ENCODE measurements around the gene SLC6A20.

DNA sequence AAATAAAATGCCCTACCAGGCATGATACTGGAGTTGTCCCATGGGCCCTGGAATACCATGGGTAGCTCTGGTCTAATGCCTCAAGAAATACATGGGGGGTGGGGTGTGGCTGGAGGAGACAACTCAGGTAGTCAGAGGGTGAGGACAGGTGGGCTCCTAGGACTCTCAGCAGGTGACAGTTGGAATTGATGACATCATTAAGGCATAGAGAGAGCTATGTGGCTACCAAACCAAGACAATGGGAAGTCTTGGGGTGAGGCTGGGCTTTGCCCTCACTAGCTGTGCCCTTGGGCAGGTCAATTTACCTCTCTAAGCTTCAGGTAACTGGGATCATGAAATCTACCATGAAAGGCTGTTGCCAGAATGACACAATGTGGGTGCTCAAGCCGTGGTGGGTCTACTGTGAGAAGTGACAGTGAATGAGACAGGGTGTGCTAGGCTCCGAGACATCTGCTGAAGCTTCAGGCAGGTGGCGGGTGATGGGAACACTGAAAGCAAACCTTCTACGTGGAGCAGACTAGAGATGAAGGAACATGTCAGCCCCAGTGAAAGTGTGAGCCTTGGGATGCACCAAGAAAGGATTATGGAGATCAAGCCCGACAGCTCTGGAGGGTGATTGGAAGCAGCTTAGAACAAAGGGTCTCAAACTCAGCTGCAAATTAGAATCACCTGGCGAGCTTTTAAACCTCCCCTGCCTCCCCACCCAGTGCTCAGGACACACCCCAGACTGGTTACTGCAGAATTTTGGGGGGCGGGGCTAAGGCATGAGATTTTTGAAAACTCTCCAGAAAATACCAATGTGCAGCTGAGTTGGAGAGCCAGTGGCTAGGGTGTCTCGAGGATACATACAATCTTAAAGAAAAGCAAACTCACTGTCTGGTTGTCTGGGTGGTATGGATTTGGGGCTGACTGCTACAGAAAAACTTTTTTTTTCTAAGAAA, 21.5 kb downstream of the SLC6A20 start:
- TF ChIP-seq, protein P1, sequence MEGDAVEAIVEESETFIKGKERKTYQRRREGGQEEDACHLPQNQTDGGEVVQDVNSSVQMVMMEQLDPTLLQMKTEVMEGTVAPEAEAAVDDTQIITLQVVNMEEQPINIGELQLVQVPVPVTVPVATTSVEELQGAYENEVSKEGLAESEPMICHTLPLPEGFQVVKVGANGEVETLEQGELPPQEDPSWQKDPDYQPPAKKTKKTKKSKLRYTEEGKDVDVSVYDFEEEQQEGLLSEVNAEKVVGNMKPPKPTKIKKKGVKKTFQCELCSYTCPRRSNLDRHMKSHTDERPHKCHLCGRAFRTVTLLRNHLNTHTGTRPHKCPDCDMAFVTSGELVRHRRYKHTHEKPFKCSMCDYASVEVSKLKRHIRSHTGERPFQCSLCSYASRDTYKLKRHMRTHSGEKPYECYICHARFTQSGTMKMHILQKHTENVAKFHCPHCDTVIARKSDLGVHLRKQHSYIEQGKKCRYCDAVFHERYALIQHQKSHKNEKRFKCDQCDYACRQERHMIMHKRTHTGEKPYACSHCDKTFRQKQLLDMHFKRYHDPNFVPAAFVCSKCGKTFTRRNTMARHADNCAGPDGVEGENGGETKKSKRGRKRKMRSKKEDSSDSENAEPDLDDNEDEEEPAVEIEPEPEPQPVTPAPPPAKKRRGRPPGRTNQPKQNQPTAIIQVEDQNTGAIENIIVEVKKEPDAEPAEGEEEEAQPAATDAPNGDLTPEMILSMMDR (IDR thresholded peaks at IDR 0.05; ENCODE audit: borderline replicate concordance, extremely low read depth, low read length, poor library complexity, severe bottlenecking): no peak
- TF ChIP-seq EZH2 (IDR thresholded peaks at IDR 0.05; ENCODE audit: borderline replicate concordance, low read depth, low read length, severe bottlenecking): no peak
